Fibroblast of lung (primary cell): Measurements from ENCODE around the gene GEN1. TPM values are rescaled to one million over a fixed set of nuclear protein-coding genes. Genes with fewer than 3 reads are reported as not detected.

Source experiments
- DNase-seq, 2 donors: peaks; one replicate each; pipeline versions ENCODE4 v3.0.0 to v3.0.0-alpha.2; 2010; ENCODE audit warnings: low read depth in 2 of 2
- H2AFZ ChIP-seq: 2 replicates; pipeline ENCODE4 v1.5.1; 2012; ENCODE audit warnings: low read length, control low read depth, inconsistent platforms
- H3K27ac ChIP-seq: 2 replicates; pipeline ENCODE4 v1.5.1; 2011; ENCODE audit warnings: low read length, control low read depth; ENCODE audit not compliant: insufficient read depth
- H3K27me3 ChIP-seq: 2 replicates; pipeline ENCODE4 v1.5.1; 2011; ENCODE audit warnings: mild to moderate bottlenecking, low read length; ENCODE audit not compliant: control insufficient read depth, insufficient read depth
- H3K36me3 ChIP-seq: 2 replicates; pipeline ENCODE4 v1.5.1; 2011; ENCODE audit warnings: low read length; ENCODE audit not compliant: control insufficient read depth, insufficient read depth
- H3K4me1 ChIP-seq: 2 replicates; pipeline ENCODE4 v1.5.1; 2011; ENCODE audit warnings: low read length; ENCODE audit not compliant: control insufficient read depth, insufficient read depth; ENCODE audit errors: extremely low read depth
- H3K4me2 ChIP-seq: 2 replicates; pipeline ENCODE4 v1.5.1; 2011; ENCODE audit warnings: low read length, control low read depth; ENCODE audit not compliant: insufficient read depth; ENCODE audit errors: extremely low read depth
- H3K4me3 ChIP-seq, 4 experiments: fragments of 200-600 bp in 1 of 4; sonication (generic) in 1 of 4; replicated peaks in 1 of 4; 2 replicates each; pipeline ENCODE4 v1.5.1; 2011 to 2016; ENCODE audit warnings: low read length in 4 of 4, low read depth in 3 of 4, mild to moderate bottlenecking in 3 of 4, control low read depth in 2 of 4, inconsistent platforms in 1 of 4, mixed read lengths in 1 of 4; ENCODE audit not compliant: insufficient read depth in 1 of 4; ENCODE audit errors: control extremely low read depth in 1 of 4
- H3K79me2 ChIP-seq: 2 replicates; pipeline ENCODE4 v1.5.1; 2012; ENCODE audit warnings: mild to moderate bottlenecking, low read length, inconsistent platforms; ENCODE audit not compliant: control insufficient read depth, insufficient read depth
- H3K9ac ChIP-seq: 2 replicates; pipeline ENCODE4 v1.5.1; 2011; ENCODE audit warnings: mild to moderate bottlenecking, low read length, control low read depth; ENCODE audit not compliant: insufficient read depth
- H3K9me3 ChIP-seq: 2 replicates; pipeline ENCODE4 v1.5.1; 2012; ENCODE audit warnings: low read depth, low read length; ENCODE audit not compliant: control insufficient read depth, insufficient read depth
- H4K20me1 ChIP-seq: 2 replicates; pipeline ENCODE4 v1.5.1; 2011; ENCODE audit warnings: low read length; ENCODE audit not compliant: control insufficient read depth, insufficient read depth; ENCODE audit errors: extremely low read depth
- CTCF ChIP-seq, 2 donors: IDR thresholded peaks in 1 of 2; conservative IDR thresholded peaks in 1 of 2; 1 replicate in 1 of 2; 2 replicates in 1 of 2; pipeline ENCODE4 v1.5.1; 2011 to 2012; ENCODE audit warnings: low read length in 2 of 2, control low read depth in 1 of 2, inconsistent platforms in 1 of 2, low read depth in 1 of 2, mild to moderate bottlenecking in 1 of 2
- EZH2 ChIP-seq: IDR thresholded peaks from 2 replicates; pipeline ENCODE4 v1.5.1; 2012; ENCODE audit warnings: low read length, control low read depth, mild to moderate bottlenecking; ENCODE audit errors: missing control alignments
- polyA plus RNA-seq, 2 donors: library from polyadenylated mRNA; depleted of rRNA in 1 of 2; stranded (reverse) in 1 of 2; unstranded in 1 of 2; fragments of >200 nt; gene quantifications; 2 replicates each; pipeline ENCODE4 v1.2.1, GENCODE V29; 2011 to 2012; ENCODE audit warnings: missing spikeins in 1 of 2
- total RNA-seq: library from RNA; depleted of rRNA; stranded (reverse); fragments of >200 nt; gene quantifications from 2 replicates; pipeline ENCODE4 v1.2.1, GENCODE V29; 2014

Gene GEN1
- total and polyA plus RNA-seq, 2 donors (not counting 1 experiment from before 2014, with no cell fraction given), result 5.0 to 5.6 TPM

- no peak overlapping the region for H3K27ac ChIP-seq
- no peak overlapping the region for H3K4me3 ChIP-seq
- TF ChIP-seq CTCF (conservative IDR thresholded peaks at IDR 0.05 in 1 of 2, IDR thresholded peaks at IDR 0.05 in 1 of 2; ENCODE audit: low read depth in 1 of 2, low read length in 2 of 2) (no peak), EZH2 (no peak)
- H3K27me3 ChIP-seq, result no peaks in the 10 kb centered on the region
- peak in 1 of 2 donors; percentile 15 for DNase-seq
- H3K4me2 ChIP-seq, result no peak overlapping the region
- H3K36me3 ChIP-seq, result no peaks in the 10 kb centered on the region
- H3K4me1 ChIP-seq, result peaks cover 2% of the 10 kb centered on the region
- H2AFZ ChIP-seq, result no peak overlapping the region
- no peaks in the 10 kb centered on the region for H3K79me2 ChIP-seq
- no peaks in the 10 kb centered on the region for H3K9me3 ChIP-seq
- H4K20me1 ChIP-seq, result no peaks in the 10 kb centered on the region
- H3K9ac ChIP-seq, result no peak overlapping the region
These were observed 61.7 kb downstream of the GEN1 start for GRCh38 chr2:17815468-17816184.

- Histone ChIP-seq H3K4me1 (peaks cover 2% of the 10 kb centered on the region), H3K9ac (no peak within 1 kb of the TSS), H3K36me3 (no peaks in the 10 kb centered on the region), H4K20me1 (no peaks in the 10 kb centered on the region), H2AFZ (no peak within 1 kb of the TSS), H3K9me3 (no peaks in the 10 kb centered on the region), H3K4me2 (no peak within 1 kb of the TSS), H3K27ac (no peak within 1 kb of the TSS), H3K4me3 (no peak within 1 kb of the TSS), H3K27me3 (no peaks in the 10 kb centered on the region), H3K79me2 (no peaks in the 10 kb centered on the region)
- DNase-seq, result no peak
- TF ChIP-seq EZH2, result no peak
- no peak for TF ChIP-seq CTCF (conservative IDR thresholded peaks at IDR 0.05 in 1 of 2, IDR thresholded peaks at IDR 0.05 in 1 of 2; ENCODE audit: low read depth in 1 of 2, low read length in 2 of 2)
These were observed 62.7 kb downstream of the GEN1 start, which contains the start of gene MSGN1 for GRCh38 chr2:17816396-17817245. TSS of gene MSGN1 (plus strand) at chr2:17816460. CDS start at chr2:17816519, 59 bp downstream.

GRCh38 chr2:17818235-17818815 is 64.4 kb downstream of the GEN1 start:
- H3K36me3 ChIP-seq, result no peaks in the 10 kb centered on the region
- no peak for TF ChIP-seq EZH2
- no peaks in the 10 kb centered on the region for H3K9me3 ChIP-seq

More at GRCh38 chr2:17818235-17818815, 64.4 kb downstream of the GEN1 start:
- H2AFZ ChIP-seq, result no peak overlapping the region
- no peaks in the 10 kb centered on the region for H3K79me2 ChIP-seq
- no peak overlapping the region for H3K4me2 ChIP-seq
- H4K20me1 ChIP-seq, result no peaks in the 10 kb centered on the region
- no peak overlapping the region for H3K9ac ChIP-seq
- no peaks in the 10 kb centered on the region for H3K27me3 ChIP-seq
- H3K4me1 ChIP-seq, result peaks cover 2% of the 10 kb centered on the region
- DNase-seq, result no peak
- H3K27ac ChIP-seq, result no peak overlapping the region
- no peak overlapping the region for H3K4me3 ChIP-seq
